Gastrocnemius medialis (tissue), 4 donors: Measurements from ENCODE around the gene FOXO6. TPM values are rescaled to one million over a fixed set of nuclear protein-coding genes. Genes with fewer than 3 reads are reported as not detected.
"Not testable (repeated sequence)": the region's sequence is repeated elsewhere in the genome, so short reads cannot be mapped to it uniquely, and the experiment has no call there.

Experiments used
- ATAC-seq, 2 donors: fragments of 150-250 bp; one replicate each; pipeline ENCODE4 v1.9.1; 2016
- DNase-seq, 2 donors: peaks; one replicate each; pipeline ENCODE4 v3.0.0-alpha.2; 2019
- H3K27ac ChIP-seq, 4 donors: fragments of 200-600 bp; sonication (generic); 1 replicate in 1 of 4; 2 replicates in 3 of 4; pipeline ENCODE4 v1.5.1; 2016 to 2018; ENCODE audit warnings: mild to moderate bottlenecking in 2 of 4, moderate library complexity in 1 of 4
- H3K27me3 ChIP-seq, 3 donors: fragments of 200-600 bp; sonication (generic) in 2 of 3; 1 replicate in 1 of 3; 2 replicates in 2 of 3; pipeline versions ENCODE4 v1.5.1 to v1.6.0; 2016 to 2019; ENCODE audit warnings: mild to moderate bottlenecking in 1 of 3, moderate library complexity in 1 of 3
- H3K36me3 ChIP-seq, 2 donors: fragments of 200-600 bp; sonication (generic) in 1 of 2; one replicate each; pipeline ENCODE4 v1.5.1; 2017 to 2018
- H3K4me1 ChIP-seq, 2 donors: fragments of 200-600 bp; sonication (generic) in 1 of 2; one replicate each; pipeline ENCODE4 v1.5.1; 2016 to 2017; ENCODE audit warnings: mild to moderate bottlenecking in 2 of 2
- H3K4me3 ChIP-seq, 4 donors: fragments of 200-600 bp; sonication (generic) in 3 of 4; 1 replicate in 1 of 4; 2 replicates in 3 of 4; pipeline ENCODE4 v1.5.1; 2016 to 2019; ENCODE audit warnings: mild to moderate bottlenecking in 2 of 4
- H3K9me3 ChIP-seq, 3 donors: fragments of 200-600 bp; sonication (generic) in 2 of 3; 1 replicate in 1 of 3; 2 replicates in 2 of 3; pipeline ENCODE4 v1.5.1; 2016 to 2019
- CTCF ChIP-seq, 5 experiments: fragments of 450-650 bp in 3 of 5; fragments of 200-600 bp in 2 of 5; sonication (generic) in 2 of 5; IDR thresholded peaks in 4 of 5; conservative IDR thresholded peaks in 1 of 5; 1 replicate in 4 of 5; 2 replicates in 1 of 5; pipeline ENCODE4 v1.5.1; 2016 to 2019; ENCODE audit warnings: antibody characterized with exemption in 5 of 5, mild to moderate bottlenecking in 3 of 5, moderate library complexity in 3 of 5
- POLR2A ChIP-seq, 2 donors: fragments of 450-650 bp; IDR thresholded peaks; one replicate each; pipeline ENCODE4 v1.6.1; 2017; ENCODE audit warnings: antibody characterized with exemption in 2 of 2, mild to moderate bottlenecking in 2 of 2, moderate library complexity in 2 of 2
- in situ Hi-C, 4 donors: fragments of 200-750 bp; cut with MboI; loops; one replicate each; pipeline versions ENCODE4 v1.15.0 to v1.8.0; 2017; ENCODE audit warnings: low sequenced_read_pairs in 4 of 4
- intact Hi-C: fragments of 100-400 bp; cut with DNase I; formaldehyde crosslinking; loops from one replicate; pipeline ENCODE4 v1.15.1; 2023; ENCODE audit warnings: low total_unique reads
- total RNA-seq, 4 donors: library from RNA; depleted of rRNA; stranded (reverse); fragments of >200 nt; gene quantifications; one replicate each; pipeline versions ENCODE4 v1.1.0 to v1.2.3, GENCODE V29; 2016

Gene FOXO6
- total RNA-seq, 4 donors from 2014 or later = 0.20 to 3.9 (median 0.94) TPM

GRCh38 chr1:41331546-41331917 lies 29.7 kb upstream of the FOXO6 start:
- DNase-seq = no peak
- Histone ChIP-seq H3K36me3 (no peaks in the 10 kb centered on the region), H3K9me3 (no peaks in the 10 kb centered on the region), H3K27ac (no peak overlapping the region), H3K4me3 (no peak overlapping the region), H3K27me3 (no peaks in the 10 kb centered on the region), H3K4me1 (no peaks in the 10 kb centered on the region)
- no peak for ATAC-seq
- TF ChIP-seq POLR2A (IDR thresholded peaks at IDR 0.05) (no peak), CTCF (IDR thresholded peaks at IDR 0.05 in 4 of 5, conservative IDR thresholded peaks at IDR 0.05 in 1 of 5) (no peak)
- in situ Hi-C loops = no loop called here
- intact Hi-C loops = no loop called here

- H3K36me3 ChIP-seq, H3K4me3 ChIP-seq, in situ Hi-C loops, H3K27me3 ChIP-seq, H3K27ac ChIP-seq, ATAC-seq, H3K4me1 ChIP-seq, DNase-seq, intact Hi-C loops, H3K9me3 ChIP-seq: not testable (repeated sequence)
Measured at GRCh38 chr1:41332161-41332560, 29.1 kb upstream of the FOXO6 start.

GRCh38 chr1:41333146-41333784 lies 28.0 kb upstream of the FOXO6 start:
- intact Hi-C loops (no loop called here), in situ Hi-C loops (no loop called here)
- H3K9me3 ChIP-seq = no peaks in the 10 kb centered on the region
- ATAC-seq (no peak), DNase-seq (no peak)
- H3K36me3 ChIP-seq = no peaks in the 10 kb centered on the region
- no peaks in the 10 kb centered on the region for H3K4me1 ChIP-seq
- TF ChIP-seq CTCF (IDR thresholded peaks at IDR 0.05 in 4 of 5, conservative IDR thresholded peaks at IDR 0.05 in 1 of 5) (no peak), POLR2A (IDR thresholded peaks at IDR 0.05) (no peak)
- no peak overlapping the region for H3K4me3 ChIP-seq
- no peaks in the 10 kb centered on the region for H3K27me3 ChIP-seq
- H3K27ac ChIP-seq = no peak overlapping the region

- TF ChIP-seq CTCF (IDR thresholded peaks at IDR 0.05 in 4 of 5, conservative IDR thresholded peaks at IDR 0.05 in 1 of 5) (no peak), POLR2A (IDR thresholded peaks at IDR 0.05) (no peak)
- Histone ChIP-seq H3K4me3 (no peak overlapping the region), H3K9me3 (peaks cover 0 to 7% (median 0%) of the 10 kb centered on the region in 3 donors), H3K4me1 (peaks cover 23 to 25% of the 10 kb centered on the region in 2 donors), H3K36me3 (no peaks in the 10 kb centered on the region), H3K27me3 (no peaks in the 10 kb centered on the region), H3K27ac (no peak overlapping the region)
- ATAC-seq (no peak), DNase-seq (no peak)
- intact Hi-C loops = no loop called here
- in situ Hi-C loops = no loop called here
Measured at GRCh38 chr1:41338820-41339219, 22.4 kb upstream of the FOXO6 start.

GRCh38 chr1:41340655-41341364 lies 20.4 kb upstream of the FOXO6 start:
- peak overlapping the region; percentile 86 to 98 (median 92) for H3K27ac ChIP-seq
- ATAC-seq (no peak), DNase-seq (no peak)
- TF ChIP-seq POLR2A (IDR thresholded peaks at IDR 0.05) (no peak), CTCF (IDR thresholded peaks at IDR 0.05 in 4 of 5, conservative IDR thresholded peaks at IDR 0.05 in 1 of 5) (no peak)
- intact Hi-C loops (loop anchor here (2.0 kb wide), 1 partner anchor 18 kb away; no protein-coding TSS in a partner anchor), in situ Hi-C loops (no loop called here)
- H3K4me3 ChIP-seq = no peak overlapping the region
- peaks cover 33% of the 10 kb centered on the region in 2 donors for H3K4me1 ChIP-seq
- peaks cover 0 to 7% (median 0%) of the 10 kb centered on the region in 3 donors for H3K9me3 ChIP-seq
- no peaks in the 10 kb centered on the region for H3K27me3 ChIP-seq
- H3K36me3 ChIP-seq = no peaks in the 10 kb centered on the region
